ENCODE results near the gene UBE2D2. TPM values are rescaled to one million over a fixed set of nuclear protein-coding genes. Genes with fewer than 3 reads are reported as not detected.

UBE2D2 gene
- total RNA-seq, 1 donor from 2014 or later = 71.1 TPM

- no peak for DNase-seq (ENCODE audit: low read depth, low spot score)
These were observed 86.5 kb downstream of the UBE2D2 start for GRCh38 chr5:139647506-139648204.

DNA sequence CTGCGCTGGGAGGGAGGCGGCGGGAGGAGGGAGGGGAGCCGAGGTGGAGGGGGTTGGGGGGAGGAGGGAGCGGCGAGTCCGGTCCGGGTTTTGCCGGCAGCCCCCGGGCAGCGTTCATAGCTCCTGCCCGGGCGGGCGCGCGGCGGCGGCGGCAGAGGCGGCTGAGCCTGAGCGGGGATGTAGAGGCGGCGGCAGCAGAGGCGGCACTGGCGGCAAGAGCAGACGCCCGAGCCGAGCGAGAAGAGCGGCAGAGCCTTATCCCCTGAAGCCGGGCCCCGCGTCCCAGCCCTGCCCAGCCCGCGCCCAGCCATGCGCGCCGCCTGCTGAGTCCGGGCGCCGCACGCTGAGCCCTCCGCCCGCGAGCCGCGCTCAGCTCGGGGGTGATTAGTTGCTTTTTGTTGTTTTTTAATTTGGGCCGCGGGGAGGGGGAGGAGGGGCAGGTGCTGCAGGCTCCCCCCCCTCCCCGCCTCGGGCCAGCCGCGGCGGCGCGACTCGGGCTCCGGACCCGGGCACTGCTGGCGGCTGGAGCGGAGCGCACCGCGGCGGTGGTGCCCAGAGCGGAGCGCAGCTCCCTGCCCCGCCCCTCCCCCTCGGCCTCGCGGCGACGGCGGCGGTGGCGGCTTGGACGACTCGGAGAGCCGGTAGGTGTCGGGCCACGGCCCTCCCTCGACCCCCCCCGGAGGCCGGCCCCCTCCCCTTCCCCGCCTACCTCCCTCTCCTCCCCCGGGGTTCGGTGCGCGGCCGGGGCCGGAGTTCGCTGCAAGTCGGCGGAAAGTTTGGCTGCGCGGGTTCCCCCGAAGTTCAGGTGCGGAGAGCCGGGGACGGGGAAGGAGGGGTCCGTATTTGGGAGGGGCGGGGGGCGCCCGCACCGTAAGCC, 87.3 kb downstream of the UBE2D2 start, which contains the start of gene CXXC5:
CXXC5 (plus strand) TSS at position 145 of the 877 bp plus-strand sequence. CDS start 32,175 bp downstream, outside the sequence.
- DNase-seq (ENCODE audit: low read depth, low spot score) = no peak

GRCh38 chr5:139649082-139649991, 88.2 kb downstream of the UBE2D2 start:
- DNase-seq (ENCODE audit: low read depth, low spot score) = no peak

- DNase-seq (ENCODE audit: low read depth, low spot score) = no peak
These were observed 89.0 kb downstream of the UBE2D2 start for GRCh38 chr5:139650031-139650688.

- no peak for DNase-seq (ENCODE audit: low read depth, low spot score)
These were observed 89.5 kb downstream of the UBE2D2 start for GRCh38 chr5:139650689-139651042.

DNA sequence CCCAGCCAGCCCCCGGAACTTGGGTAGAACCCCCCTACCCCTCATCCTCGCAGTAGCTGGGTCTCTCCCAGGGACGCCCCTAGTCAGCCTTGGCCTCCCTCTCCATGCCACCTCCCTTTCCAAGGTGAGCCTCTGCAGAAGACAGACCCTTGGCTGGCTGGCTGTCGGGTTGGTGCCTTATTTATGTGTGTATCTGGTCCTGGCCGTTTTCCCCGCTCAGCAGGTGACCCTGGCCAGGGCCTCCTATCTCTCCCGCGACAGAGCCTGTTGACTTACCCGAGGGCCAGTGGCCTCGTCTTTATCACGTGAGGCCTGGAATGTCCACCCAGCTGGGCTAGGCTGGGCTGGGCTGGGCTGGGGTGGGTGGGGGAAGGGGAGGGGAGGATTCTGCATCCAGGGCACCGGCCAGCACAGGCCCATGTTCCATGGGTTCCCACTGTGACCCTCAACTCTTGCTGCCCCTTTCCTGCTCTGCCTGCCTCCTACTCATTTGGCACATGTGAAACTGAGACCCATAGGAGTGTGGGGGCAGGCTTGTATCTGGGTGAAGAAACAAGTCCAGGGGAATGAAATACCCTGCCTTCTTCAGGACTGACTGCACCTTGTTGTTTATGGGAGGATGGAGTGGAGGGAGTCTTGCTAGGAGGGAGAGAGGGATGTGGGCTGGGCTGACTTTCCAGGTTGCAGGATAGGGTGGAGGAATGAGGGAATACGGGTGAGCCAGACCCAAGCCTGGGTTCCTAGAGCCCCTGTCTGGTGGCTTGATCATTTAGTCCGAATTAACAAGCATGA, 90.1 kb downstream of the UBE2D2 start:
- DNase-seq (ENCODE audit: low read depth, low spot score) = no peak

DNA sequence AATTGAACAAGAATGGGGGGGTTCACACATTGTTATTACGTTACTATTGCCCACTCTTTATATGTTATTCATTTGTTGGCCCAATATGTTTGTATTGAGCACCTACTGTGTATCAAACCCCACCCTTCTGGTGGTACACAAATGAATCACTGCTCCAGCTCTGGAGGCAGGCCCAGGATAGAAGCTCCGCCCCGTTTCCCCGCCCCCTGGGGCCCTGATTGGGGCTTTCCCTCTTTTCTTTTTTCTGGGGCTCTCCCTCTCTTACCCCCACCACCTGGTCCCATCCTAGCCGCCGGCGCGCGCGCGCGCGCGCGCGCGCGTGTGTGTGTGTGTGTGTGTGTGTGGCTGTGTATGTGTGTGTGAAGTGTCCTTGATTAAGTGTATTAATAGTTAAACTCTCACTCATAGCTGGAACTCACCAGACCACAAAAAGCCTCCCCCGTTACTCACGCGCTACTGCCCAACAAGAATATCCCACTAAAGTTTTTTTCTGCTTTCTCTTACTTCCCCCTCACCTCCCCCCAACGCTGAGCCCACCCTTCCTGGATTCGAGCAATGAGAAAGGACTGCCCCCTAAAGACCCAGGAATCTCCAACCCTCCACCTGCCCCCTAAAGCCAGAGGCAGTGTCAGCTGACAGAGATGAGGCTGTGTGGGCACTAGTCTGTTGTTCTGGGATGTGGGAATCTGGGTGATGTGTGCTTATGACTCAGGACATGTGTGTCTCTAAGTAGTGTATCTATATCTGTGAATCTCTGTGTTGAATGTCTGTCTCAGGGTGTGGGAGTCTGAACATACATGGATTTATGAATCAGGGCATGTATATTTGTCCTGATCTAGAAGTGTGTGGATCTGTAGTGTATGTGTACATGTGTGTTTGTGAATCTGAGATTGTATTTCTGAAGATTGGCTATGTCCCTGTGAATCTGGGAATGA, 91.0 kb downstream of the UBE2D2 start:
- no peak for DNase-seq (ENCODE audit: low read depth, low spot score)

DNA sequence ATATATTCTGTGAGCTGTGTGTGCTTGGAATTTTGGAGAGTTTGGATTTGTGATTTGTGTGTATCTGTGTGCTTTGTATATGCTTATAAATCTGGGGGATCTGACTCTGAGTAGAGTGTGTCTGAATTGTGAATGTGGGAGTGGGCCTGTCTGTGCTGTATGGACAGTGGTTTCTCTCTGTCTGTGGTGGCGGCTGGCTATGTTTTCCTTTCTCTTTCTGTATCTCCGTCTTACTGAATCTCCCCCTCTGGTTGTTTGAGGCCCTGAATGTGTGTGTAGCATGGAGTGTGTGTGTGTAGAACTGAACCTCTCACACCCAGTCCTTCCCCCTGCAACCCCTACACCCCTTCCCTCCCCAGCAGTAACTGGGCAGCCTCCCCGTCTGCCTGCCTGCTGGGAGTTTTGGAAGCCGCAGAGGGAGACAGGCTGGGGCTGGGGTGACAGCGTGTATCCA, 91.7 kb downstream of the UBE2D2 start:
- DNase-seq (ENCODE audit: low read depth, low spot score) = no peak

DNA sequence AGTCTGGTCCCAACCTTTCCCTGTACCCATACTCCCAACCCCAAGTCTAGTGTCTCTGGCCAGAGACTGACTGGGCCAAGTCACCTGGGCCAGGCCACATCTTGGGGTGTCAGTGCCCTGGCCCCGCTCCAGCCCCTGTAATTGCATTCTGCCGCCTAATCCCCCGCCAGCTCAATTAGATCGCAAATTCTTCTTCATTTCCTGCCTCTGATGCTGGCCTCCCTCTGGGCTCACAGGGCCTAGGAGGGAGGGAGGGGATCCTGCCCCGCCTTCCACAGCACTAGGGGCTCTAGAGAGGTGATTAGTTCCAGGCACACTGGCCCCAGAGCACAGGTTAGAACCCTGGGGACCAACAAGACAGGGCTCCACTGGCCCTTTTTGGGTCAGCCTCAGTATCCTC, 92.5 kb downstream of the UBE2D2 start:
- no peak for DNase-seq (ENCODE audit: low read depth, low spot score)

DNA sequence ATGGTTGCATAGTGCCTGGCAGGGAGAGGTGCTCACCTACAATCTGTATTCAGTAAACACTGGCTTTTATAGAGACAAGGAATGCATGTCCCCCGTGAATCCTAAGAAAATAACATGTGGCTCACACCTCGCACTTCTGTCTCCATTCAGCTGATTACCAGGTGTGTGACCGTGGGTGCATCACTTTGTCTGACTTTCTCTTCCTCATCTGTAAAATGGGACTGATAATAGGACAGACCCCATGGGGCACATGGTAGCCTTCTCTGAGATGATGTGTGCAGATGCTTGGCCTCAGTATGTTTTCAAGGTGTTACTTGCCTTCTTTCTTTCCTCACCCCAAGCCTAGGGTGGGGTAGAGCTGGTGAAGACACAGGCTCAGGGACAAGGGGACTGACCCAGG, 93.3 kb downstream of the UBE2D2 start:
- no peak for DNase-seq (ENCODE audit: low read depth, low spot score)

DNA sequence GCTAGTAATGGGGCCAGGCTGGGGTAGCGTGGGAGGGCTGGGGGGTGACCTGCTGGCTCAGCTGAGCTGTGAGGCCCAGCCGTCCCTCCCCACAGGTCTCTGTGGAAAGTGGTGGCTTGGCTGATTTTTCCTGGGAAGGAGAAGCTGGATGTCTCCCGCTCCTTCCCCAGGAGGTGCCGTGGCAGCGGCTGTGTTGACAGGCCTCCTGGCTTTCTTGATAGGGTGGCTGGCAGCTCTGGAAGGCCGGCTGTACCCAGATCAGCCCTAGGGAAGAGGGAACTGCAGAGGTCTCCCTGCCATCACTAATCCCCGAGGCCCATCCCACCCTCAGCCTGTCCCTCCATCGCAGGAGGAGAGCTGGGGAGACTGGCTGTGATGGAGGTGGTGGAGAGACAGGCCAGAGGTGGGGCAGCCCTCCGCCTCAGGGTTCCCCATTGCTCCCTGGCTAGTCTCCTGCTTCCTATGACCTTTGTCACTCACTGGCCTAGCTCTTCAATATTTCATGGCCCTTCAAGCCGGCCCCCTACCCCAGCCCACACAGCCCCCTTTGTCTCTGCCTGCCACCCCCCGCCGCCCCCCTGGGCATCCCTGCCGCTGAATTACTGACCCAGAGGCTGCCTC, 93.8 kb downstream of the UBE2D2 start:
- DNase-seq (ENCODE audit: low read depth, low spot score) = no peak

DNA sequence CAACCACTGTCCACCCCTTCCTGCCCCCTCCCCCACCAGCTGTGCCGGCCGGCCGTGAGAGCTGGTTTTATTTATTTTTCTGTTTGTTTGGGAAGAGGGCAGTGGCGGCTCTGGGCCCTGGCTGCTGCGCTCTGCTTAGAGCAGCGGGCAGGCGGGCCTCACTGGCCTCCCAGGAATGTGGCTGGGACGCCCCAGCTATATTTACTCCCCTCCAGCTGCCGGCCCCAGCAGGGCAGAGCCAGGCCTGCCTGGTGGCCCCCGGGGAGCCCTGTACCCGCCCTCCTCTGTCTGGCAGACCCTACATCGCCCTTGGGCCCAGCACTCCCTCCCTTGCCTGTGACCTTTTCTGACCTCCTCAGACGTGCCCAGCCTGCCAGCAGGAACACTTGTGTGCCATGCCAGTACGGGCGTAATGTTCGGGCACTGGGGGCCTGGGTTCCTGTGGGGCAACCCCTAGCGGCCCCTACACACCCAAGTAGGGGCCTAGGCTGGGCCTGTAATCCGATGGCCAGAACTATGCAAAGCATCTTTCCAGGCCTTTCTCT, 94.7 kb downstream of the UBE2D2 start:
- DNase-seq (ENCODE audit: low read depth, low spot score) = no peak

- DNase-seq (ENCODE audit: low read depth, low spot score) = no peak
These were observed 96.5 kb downstream of the UBE2D2 start for GRCh38 chr5:139657363-139658321.

GRCh38 chr5:139658501-139658927, 97.4 kb downstream of the UBE2D2 start:
- DNase-seq (ENCODE audit: low read depth, low spot score) = no peak

DNA sequence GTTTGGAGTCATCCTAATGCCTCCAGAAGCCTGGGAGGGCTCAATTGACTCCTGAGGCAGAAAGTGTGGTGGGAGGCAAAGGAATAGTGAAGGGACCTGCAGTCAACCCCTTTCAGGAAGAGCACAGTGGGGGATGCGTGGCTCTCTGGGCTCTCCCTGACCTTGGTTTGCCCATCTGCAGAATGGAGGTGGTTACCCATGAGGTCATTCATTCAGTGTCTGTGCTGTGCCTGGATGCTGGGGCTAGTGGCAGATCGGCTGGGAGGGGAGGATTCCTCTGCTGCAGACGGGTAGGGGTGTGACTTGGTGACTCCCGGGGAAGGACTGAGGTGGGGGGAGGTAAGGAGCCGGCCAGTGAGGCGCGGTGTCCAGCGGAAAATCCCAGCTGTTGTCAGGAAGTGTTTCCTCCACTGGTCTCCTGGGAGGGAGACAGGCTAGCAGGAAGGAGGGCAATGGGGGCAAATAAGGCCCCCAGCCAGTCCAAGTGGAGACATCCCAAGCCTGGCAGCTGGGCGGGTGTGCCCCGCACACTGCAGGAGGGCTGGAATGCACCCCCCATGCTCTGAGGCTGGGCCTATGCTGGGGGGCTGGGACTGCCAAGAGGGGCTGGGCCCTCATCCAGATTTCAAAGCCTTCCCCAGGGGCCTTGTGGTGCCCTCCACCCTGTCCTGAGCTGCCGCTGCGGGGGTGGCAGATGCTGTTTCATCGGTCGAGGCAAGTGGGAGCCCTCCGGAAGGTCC, 98.0 kb downstream of the UBE2D2 start:
- DNase-seq (ENCODE audit: low read depth, low spot score) = no peak

DNA sequence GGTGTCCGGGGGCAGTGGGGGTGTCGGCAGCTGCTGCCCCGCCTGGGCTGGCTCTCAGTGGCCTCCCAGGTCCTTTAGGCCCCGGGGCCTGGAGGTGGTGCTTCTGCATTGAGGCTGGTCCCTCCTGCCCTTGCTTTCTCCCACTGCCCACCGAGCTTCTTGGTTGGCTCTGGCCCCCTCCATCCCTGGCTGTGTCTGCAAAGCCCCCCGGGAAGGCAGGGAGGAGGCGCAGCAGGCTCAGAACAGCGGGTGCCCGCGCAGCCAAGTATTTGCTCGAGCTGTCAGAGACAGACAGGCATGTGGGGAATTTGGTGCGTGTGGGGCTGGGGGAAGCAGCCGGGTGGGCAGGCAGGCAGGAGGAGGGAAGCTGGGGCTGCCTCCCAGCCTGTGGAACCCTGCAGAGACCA, 98.6 kb downstream of the UBE2D2 start:
- no peak for DNase-seq (ENCODE audit: low read depth, low spot score)

Measured in pulmonary artery endothelial cell (primary cell).